Hippocampal formation (tissue), 2 donors: ENCODE measurements around the gene CDH23.
A peak's percentile ranks its signal among the peaks of the same experiment; 100 is the strongest.

ENCODE experiments used
- DNase-seq, 2 donors: peaks; one replicate each; lab custom pipeline; 2025; lab: John Stamatoyannopoulos, UW

CDH23 gene

GRCh38 chr10:71755179-71755879 lies 358.6 kb downstream of the CDH23 start:
- no peak for DNase-seq

- peak; percentile 33 to 60 for DNase-seq
These were observed 359.8 kb downstream of the CDH23 start for GRCh38 chr10:71756311-71757191.

GRCh38 chr10:71757399-71757922 lies 360.7 kb downstream of the CDH23 start:
- no peak for DNase-seq

- DNase-seq, result no peak
These were observed 364.4 kb downstream of the CDH23 start for GRCh38 chr10:71761105-71761511.

- no peak for DNase-seq
These were observed 364.9 kb downstream of the CDH23 start for GRCh38 chr10:71761541-71762113.

- DNase-seq, result no peak
These were observed 365.6 kb downstream of the CDH23 start for GRCh38 chr10:71762324-71762723.

GRCh38 chr10:71763352-71764127 lies 366.8 kb downstream of the CDH23 start:
- no peak for DNase-seq

- DNase-seq, result no peak
These were observed 368.6 kb downstream of the CDH23 start for GRCh38 chr10:71765176-71765904.

GRCh38 chr10:71765906-71766716 lies 369.4 kb downstream of the CDH23 start:
- no peak for DNase-seq

- DNase-seq, result no peak
These were observed 370.1 kb downstream of the CDH23 start for GRCh38 chr10:71766717-71767419.

GRCh38 chr10:71767420-71768035 lies 370.8 kb downstream of the CDH23 start:
- DNase-seq, result no peak

GRCh38 chr10:71769279-71769823 lies 372.6 kb downstream of the CDH23 start:
- no peak for DNase-seq

- DNase-seq, result no peak
These were observed 373.5 kb downstream of the CDH23 start for GRCh38 chr10:71770255-71770654.

GRCh38 chr10:71770789-71771188 lies 374.1 kb downstream of the CDH23 start:
- no peak for DNase-seq

GRCh38 chr10:71771204-71771603 lies 374.5 kb downstream of the CDH23 start:
- no peak for DNase-seq

- DNase-seq, result no peak
These were observed 375.3 kb downstream of the CDH23 start for GRCh38 chr10:71771821-71772617.

- DNase-seq, result no peak
These were observed 376.1 kb downstream of the CDH23 start for GRCh38 chr10:71772832-71773220.
